Upper lobe of left lung (tissue), 4 donors: ENCODE data around the gene KANTR.

Experiments used
- CTCF ChIP-seq, 6 experiments: fragments of 450-650 bp in 4 of 6; fragments of 200-600 bp in 2 of 6; sonication (generic) in 2 of 6; IDR thresholded peaks; one replicate each; pipeline ENCODE4 v1.5.1; 2016 to 2019; ENCODE audit warnings: antibody characterized with exemption in 6 of 6
- EP300 ChIP-seq, 4 donors: sonication (generic); formaldehyde crosslinking; IDR thresholded peaks; one replicate each; pipeline ENCODE4 v1.5.1; 2017; ENCODE audit warnings: antibody characterized with exemption in 4 of 4, control low read depth in 2 of 4
- POLR2A ChIP-seq, 4 donors: fragments of 450-650 bp; IDR thresholded peaks; one replicate each; pipeline ENCODE4 v1.5.1; 2016 to 2017; ENCODE audit warnings: antibody characterized with exemption in 4 of 4, mild to moderate bottlenecking in 2 of 4
- POLR2AphosphoS5 ChIP-seq, 2 donors: sonication (generic); formaldehyde crosslinking; IDR thresholded peaks; one replicate each; pipeline ENCODE4 v1.5.1; 2017; ENCODE audit warnings: antibody characterized with exemption in 2 of 2

DNA sequence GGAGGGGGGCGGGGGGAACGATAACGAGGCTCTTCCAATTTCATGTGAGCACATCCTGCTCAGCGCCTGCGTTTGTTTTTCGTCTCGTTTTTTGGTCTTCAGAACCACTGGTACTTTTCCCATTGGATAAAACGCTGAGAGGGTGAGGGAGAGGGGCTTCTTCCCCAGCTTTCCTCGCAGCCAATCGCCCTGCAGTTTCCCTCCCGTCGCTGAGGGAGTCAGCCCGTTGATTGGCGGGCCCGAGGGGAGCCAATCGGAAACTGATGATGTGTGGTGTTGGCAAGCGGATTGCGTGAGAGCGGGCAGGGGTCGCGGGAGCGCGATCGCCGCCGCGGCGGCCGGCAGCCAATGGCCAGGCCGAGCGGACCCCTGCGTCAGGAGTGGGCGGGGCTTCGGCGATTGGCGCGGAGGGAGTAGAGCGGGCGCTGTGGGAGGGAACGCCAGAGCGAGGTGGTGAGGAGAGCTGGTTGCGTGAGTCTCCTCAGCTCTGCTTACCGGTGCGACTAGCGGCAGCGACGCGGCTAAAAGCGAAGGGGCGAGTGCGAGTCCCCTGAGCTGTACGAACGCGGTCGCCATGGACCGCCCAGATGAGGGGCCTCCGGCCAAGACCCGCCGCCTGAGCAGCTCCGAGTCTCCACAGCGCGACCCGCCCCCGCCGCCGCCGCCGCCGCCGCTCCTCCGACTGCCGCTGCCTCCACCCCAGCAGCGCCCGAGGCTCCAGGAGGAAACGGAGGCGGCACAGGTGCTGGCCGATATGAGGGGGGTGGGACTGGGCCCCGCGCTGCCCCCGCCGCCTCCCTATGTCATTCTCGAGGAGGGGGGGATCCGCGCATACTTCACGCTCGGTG, 11.8 kb upstream of the KANTR start, which contains the start of gene TSPYL2:
- TF ChIP-seq CTCF (IDR thresholded peaks at IDR 0.05) (peak in 1 of 6 experiments; percentile 23), POLR2A (IDR thresholded peaks at IDR 0.05) (peak in 3 of 4 donors; percentile 98 to 99 (median 99)), EP300 (IDR thresholded peaks at IDR 0.05) (peak in 1 of 4 donors; percentile 66), POLR2AphosphoS5 (IDR thresholded peaks at IDR 0.05) (peak; percentile 94 to 96)
